GM19193 (cell line): ENCODE data around the gene FAM151A.

ENCODE experiments used
- POLR2A ChIP-seq: IDR thresholded peaks from 4 replicates; pipeline ENCODE4 v1.6.1; 2011; ENCODE audit not compliant: insufficient read depth, insufficient read length; ENCODE audit errors: extremely low read depth

FAM151A gene

GRCh38 chr1:54645806-54646676, 22.7 kb upstream of the FAM151A start:
- no peak for TF ChIP-seq POLR2A

GRCh38 chr1:54643736-54644135, 20.4 kb upstream of the FAM151A start:
- no peak for TF ChIP-seq POLR2A

GRCh38 chr1:54640863-54641836, 17.8 kb upstream of the FAM151A start, which contains the start of gene MROH7:
Gene MROH7 (plus strand): TSS chr1:54641786. CDS start chr1:54652927, 11,141 bp downstream.
- TF ChIP-seq POLR2A, result no peak

- TF ChIP-seq POLR2A, result no peak
Observed at GRCh38 chr1:54640361-54640760, 17.0 kb upstream of the FAM151A start.

- TF ChIP-seq POLR2A, result no peak
Observed at GRCh38 chr1:54627196-54627595, 3.9 kb upstream of the FAM151A start.

- TF ChIP-seq POLR2A, result no peak
Observed at GRCh38 chr1:54624466-54625464, 1.4 kb upstream of the FAM151A start.

- no peak for TF ChIP-seq POLR2A
Observed at GRCh38 chr1:54619749-54620148, 3.6 kb downstream of the FAM151A start.

GRCh38 chr1:54615531-54616279, 7.6 kb downstream of the FAM151A start:
- TF ChIP-seq POLR2A, result no peak

- no peak for TF ChIP-seq POLR2A
Observed at GRCh38 chr1:54614563-54614962, 8.8 kb downstream of the FAM151A start.

- no peak for TF ChIP-seq POLR2A
Observed at GRCh38 chr1:54614024-54614423, 9.3 kb downstream of the FAM151A start.

GRCh38 chr1:54611621-54612020, 11.7 kb downstream of the FAM151A start:
- no peak for TF ChIP-seq POLR2A

- no peak for TF ChIP-seq POLR2A
Observed at GRCh38 chr1:54610601-54611580, 12.4 kb downstream of the FAM151A start.
